Dedifferentiated amniotic fluid mesenchymal stem cell (primary cell): Measurements from ENCODE around the gene TFPI2.
"Not testable (repeated sequence)": the region's sequence is repeated elsewhere in the genome, so short reads cannot be mapped to it uniquely, and the experiment has no call there.

Experiments used
- DNase-seq: peaks from one replicate; pipeline ENCODE4 v3.0.0-alpha.2; 2016; ENCODE audit errors: extremely low spot score

The TFPI2 gene, protein sequence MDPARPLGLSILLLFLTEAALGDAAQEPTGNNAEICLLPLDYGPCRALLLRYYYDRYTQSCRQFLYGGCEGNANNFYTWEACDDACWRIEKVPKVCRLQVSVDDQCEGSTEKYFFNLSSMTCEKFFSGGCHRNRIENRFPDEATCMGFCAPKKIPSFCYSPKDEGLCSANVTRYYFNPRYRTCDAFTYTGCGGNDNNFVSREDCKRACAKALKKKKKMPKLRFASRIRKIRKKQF

DNA sequence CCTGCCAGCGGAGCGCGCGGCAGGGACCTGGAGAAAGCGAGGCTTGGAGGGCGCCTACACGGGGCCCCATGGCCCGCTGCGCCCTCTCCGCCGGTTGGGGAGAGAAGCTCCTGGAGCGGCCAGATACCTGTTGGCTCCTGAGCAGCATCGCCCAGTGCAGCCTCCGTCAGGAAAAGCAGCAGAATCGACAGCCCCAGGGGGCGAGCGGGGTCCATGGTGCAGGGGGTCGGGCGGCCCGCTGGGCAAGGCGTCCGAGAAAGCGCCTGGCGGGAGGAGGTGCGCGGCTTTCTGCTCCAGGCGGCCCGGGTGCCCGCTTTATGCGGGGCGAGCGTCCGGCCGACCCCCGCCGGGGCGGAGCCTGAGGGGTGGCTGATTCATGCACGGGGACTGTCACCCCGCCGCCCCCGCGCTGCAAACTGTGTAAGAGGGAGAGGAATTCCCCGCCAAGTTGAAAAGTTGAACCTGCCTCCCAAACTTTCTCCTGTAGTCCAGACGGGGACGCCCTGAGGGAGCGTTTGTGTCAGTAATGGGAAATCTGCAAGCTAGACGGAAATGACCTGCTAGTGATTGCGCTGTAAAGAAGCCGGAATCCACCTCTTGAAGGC lies at the start of gene TFPI2:
Gene TFPI2 (minus strand): TSS at position 290 of the 605 bp plus-strand sequence. CDS start 75 bp downstream, at position 215.
- DNase-seq = peak; percentile 28

DNA sequence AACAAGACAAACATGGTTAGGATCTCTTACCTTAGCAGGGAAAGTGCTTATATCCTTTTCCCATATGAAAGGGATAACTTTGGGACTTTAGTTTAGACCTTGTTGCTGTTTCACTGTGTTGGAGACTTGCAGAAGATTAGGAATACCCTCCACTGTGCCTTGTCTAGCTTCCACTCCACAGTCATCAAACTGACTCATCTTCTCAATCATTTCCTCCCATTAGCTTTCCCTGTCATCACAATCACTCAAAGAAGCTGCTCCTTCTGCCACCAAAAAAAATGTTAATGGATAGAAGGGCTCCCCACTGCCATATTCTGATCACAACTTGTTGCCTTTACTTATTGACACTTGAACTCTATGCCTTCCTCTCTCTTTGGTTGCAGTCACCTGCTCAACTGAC lies 47.7 kb upstream of the TFPI2 start:
- DNase-seq = no peak

DNA sequence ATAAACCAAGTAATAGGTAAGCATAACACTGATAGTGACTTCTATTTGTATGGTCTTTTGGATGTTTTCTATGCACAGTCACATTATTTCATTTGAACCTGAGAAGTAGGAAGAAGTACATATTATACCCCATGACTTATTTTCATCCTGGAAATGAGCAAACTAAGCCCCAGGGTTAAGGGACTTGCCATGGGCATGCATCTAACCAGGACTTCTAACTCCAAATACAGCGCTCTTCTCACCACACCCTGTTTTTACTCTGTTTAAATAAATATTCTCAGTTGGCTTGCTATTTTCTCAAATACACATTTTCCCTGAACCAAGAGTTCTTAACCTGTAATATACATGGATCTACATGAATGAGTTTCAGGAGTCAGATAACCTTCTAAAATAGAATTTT lies 47.3 kb upstream of the TFPI2 start:
- no peak for DNase-seq

DNA sequence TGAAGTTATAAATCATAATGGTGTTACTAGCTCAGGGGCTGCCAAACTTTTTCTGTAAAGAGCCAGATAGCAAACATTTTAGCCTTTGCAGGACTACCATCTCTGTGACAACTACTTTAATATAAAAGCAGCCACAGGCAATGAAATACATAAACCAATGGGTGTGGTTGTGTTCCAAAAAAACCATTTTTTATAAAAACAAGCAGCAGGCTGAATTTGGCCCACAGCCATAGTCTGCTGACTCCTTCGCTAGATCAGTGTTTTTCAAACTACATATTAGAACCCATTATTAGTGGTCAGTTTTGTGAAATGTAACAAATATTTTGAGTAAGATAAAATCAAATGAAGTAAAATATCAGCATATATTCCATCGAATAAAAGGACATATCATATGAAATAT lies 44.5 kb upstream of the TFPI2 start:
- no peak for DNase-seq

DNA sequence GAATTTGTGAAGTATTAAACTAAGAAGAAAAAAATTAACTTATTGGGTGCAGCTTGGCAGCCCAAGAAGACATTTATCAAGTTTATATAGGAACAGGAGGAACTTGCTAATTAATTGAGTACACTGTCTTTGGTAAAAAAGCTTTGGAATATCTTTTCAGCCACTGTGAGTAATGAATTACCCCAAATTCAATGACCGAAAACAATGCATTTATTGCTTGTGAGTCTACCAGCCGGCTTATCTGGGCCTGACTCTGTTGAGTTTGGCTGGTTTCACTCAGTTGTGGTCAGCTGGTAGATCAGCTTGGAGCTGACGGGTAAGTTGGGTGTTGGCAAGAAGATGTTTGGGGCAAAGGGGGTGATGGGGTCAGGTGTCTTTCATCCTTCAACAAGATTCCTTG lies 42.6 kb upstream of the TFPI2 start:
- DNase-seq = no peak

DNA sequence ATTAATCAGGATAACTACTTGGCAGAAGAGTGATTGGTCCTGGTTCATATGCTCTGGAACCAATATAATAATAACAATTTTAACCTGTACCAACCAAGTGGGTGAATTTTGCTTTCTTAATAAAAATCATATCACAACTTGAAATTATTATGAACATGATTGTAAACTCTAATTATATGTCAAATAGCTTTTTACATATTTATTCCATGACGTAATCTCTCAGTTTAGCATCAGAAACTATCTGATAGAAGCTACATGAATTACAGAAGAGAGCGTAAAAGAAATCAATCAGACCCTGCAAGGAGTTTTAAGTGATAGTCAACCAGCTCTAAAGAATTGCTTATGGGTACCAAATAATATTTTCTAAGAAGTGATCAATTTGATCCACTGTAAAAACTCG lies 41.1 kb upstream of the TFPI2 start:
- DNase-seq = no peak

DNA sequence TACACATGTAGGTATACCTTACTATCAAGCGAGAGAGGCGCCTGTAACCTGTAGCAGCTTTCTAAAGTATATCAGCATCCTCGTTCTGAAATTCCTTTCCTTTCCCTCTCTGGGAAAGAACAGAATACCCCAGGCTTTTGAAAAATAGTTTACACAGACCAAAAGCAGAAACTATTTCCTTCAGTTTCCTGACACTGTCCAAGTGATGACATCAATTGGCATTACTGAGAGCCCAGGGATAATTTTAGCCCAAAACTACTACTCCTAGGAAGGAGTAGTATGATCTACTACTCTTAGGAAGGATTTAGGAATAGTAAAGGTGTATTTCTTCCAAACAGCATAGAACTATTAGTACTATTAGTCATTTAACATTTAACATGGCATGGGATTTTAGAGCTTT lies 37.0 kb upstream of the TFPI2 start:
- DNase-seq = no peak

DNA sequence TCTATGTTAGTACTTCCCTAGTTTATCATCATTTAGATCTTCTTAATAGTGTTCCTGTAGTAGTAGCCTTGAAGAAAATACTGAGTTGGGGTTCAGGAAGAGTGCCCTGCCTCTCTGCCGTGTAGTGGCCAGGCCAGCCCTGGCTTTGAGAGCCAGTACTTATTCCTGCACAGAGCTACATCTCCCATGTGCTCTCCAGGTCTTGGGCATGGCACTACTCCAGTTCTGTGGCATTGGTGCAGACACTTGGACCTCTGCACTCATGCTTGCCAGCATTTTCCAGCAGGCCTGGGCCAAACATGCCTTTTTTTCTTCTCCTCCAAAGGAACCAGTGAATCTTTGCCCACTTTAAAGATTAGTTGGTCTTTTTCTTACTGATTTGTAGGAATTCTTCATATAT lies 36.2 kb upstream of the TFPI2 start:
- no peak for DNase-seq

DNA sequence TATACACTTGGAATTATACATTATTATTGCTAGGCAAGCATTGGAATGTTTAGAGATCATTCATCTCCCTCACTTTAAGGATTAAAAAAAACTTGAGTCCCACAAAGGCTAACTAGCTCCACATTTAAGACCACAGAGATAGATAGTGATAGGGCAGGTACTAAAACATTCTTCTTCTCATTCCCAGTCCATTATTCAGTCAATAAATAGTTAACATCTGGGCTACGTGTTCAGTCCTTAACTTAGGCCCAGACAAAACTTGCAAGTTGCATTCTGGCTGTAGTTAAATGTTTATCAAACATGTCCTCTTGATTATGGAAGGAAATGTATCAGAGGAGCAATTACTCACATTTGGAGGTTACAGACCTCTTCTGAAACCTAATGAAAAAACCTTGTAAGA lies 33.4 kb upstream of the TFPI2 start:
- no peak for DNase-seq

DNA sequence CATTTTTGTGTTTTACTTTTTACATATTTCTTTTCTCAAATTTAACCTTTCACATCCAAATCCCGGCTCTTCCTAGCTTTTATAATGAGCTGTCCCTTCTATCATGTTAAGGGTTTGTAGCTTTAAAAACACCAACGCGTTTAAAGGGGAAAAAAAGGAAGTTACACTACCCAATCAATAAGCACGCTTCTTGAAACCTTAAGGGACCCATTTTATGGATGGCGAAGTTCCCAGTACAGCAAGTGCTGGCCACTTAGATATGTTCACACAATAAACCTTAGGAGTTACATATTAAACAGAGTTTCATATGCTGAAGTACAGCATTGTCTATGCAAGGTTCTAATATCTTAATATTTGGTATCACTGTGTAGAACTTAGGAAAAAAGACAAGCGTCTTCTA lies 32.7 kb upstream of the TFPI2 start:
- DNase-seq = no peak

DNA sequence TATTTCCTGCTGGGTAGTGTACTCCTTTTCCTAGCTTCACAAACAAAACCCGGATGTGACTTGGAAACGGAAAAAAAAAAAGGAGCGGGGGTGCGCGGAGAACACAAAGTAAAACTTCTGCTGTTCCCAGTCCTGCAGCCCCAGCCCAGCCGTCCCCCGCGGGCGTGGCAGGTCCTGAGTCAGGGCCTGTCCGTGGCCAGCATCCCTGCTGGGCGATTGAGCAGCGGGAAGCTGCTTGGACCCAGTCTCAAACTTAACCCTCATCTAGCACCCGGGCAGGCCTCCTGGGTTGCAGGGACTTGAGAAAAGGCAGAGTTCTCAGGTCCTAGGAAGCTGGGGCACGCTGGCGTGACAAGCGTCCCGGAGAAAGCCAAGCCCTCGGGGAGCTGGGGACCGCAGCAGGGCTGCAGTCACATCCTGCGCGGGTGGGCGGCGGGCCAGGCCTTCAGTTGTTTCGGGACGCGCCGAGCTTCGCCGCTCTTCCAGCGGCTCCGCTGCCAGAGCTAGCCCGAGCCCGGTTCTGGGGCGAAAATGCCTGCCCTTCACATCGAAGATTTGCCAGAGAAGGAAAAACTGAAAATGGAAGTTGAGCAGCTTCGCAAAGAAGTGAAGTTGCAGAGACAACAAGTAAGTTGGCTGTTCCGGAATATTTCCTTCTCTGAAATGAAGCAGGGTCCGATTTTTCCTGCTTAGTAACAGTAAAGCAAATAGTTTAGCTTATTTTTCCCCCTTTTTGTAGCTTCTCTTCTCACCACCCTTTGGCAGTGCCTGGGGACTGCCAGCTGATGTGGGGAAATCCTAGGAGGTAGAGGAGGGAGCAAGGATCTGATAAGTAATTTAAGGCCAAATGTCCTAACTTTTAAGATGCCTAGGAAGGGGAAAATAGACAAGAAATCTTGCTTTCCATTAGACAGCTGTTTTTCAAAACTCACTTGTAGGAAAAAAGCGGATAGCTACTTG lies 31.3 kb upstream of the TFPI2 start, which contains the start of gene GNG11:
Gene GNG11 (plus strand): TSS at position 129 of the 960 bp plus-strand sequence. CDS start 403 bp downstream, at position 532.
- DNase-seq = peak; percentile 63

DNA sequence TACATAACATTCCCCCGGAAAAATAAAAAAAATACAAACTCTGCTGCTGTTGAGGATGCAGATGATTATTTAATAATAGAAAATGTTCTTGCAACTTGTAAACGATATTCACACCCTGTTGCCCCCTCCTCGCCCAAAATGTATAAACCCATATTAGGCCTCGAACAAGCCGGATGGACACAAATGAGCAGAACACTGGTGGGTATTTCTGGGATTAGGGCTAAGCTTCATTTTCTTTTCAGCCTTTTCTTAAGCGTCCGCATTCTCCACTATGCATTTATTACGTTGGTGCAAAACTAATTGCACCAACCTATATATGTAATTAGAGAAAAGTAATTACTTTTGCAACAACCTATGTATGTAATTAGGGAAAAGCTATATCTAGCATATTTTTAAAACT lies 30.6 kb upstream of the TFPI2 start:
- no peak for DNase-seq

DNA sequence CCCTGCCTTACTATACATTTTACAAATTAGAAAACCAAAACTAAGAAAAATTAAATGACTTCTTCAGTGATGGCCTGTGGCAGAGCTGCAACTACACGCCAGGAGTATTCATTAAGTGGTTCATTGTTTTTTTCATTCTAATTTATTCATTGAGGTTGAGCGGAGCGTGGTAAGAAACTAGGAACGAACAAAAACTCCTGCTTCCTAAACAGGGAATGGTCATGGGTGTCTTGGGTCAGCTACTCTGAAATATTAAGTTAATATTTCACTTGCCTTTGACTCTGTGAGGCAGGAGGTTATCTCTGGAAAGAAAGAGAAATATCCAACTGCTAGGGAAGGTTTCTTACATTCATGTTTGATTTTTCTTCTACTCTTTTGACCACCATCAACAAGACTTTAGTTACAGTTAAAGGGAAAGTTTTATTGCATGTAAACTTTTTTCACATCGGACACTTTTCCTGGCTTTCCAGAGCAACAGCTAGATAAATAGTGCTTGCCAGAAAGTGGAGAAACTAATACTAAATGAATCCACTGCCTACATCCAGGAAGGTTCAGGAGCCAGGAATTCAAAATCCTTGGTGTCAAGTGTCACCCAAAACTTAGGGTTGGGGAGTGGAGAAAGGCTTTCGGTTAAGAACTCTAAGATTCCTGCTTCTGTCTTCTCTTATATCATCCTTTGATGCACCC lies 30.1 kb upstream of the TFPI2 start:
- DNase-seq = no peak

DNA sequence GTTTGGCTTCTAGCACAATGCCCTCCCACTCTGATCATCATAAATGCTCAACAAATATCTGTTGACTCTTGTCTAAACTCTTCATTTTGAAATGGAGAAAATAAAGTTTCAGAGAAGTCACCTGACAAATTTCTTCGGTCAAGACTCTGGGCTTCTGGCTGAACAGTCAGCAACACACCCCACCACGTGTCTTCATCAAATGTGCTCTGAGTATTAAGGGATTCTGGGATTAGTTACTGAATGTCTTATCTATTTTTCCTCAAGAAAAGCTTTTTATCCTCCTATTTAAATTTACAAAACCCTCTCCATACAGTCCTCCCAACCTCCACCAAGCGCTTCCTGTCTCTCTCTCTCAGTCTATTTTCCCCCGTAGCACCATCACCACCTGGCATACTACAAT lies 25.8 kb upstream of the TFPI2 start:
- DNase-seq = not testable (repeated sequence)

DNA sequence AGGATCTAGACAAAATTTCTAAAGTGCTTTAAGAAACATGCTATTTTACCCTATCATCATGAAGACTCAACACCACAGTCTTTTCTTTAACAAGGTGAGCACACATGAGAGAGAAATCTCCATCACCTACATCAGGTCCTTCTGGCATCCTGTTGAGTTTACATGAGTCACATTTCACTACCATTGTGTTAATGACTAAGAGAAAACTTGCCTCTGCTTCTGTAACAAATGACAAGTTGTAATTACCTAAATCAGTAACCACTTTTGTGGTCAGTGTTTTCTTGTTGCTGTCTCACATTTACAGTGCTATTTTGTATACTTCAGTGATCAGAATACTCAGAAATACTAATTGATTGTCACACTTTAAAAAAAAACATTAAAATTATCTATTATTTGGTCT lies 25.3 kb upstream of the TFPI2 start:
- DNase-seq = not testable (repeated sequence)

DNA sequence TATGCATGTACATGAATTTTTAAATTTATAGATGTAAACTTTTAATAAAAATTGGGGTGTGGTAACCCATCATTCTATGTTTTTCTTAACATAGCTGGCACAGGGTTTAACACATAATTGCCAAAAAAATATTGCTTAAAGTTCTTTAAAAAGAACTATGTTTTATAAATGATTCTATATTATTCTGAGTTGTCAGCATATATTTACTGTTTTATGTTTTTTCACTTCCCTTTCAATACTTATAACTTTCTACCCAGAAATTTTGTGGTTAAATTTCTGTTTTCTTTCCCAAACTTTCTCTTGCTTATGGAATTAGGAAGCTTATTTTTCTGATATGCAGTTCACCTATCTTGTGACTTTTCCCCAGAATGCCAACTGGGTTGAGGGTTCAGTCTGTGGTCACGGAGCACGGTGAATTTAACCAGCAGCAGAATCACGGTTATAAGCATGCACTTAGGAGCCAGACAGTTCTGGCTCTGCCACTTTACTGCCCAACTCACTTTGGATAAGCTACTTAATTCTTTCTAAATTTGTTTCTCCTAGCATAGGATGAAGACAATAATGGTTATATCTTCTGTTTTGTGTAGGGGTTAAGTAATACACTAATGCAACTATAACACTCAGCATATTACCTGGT lies 24.8 kb upstream of the TFPI2 start:
- DNase-seq = not testable (repeated sequence)

DNA sequence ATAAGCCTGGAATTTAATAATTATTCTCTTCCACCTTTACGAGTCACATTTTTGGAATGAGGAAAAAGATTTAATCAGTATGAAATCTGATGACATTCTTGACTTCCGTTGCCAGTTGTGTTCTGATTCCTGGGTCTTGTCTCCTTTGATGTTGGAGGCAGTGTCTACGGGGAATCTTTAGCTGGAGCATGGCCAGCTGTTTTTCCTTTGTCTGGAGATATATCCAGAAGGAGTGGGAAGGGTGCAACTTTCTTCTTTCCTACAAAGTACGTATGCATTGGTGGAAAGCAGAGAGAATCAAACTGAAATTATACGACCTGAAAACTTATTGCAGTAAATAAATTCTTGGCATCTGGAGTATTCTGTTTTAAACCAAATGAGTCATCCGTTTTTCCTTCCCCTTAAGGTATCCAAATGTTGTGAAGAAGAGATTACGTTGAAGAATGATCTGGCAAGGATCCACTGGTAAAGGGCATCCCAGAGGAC lies 24.1 kb upstream of the TFPI2 start:
- no peak for DNase-seq

DNA sequence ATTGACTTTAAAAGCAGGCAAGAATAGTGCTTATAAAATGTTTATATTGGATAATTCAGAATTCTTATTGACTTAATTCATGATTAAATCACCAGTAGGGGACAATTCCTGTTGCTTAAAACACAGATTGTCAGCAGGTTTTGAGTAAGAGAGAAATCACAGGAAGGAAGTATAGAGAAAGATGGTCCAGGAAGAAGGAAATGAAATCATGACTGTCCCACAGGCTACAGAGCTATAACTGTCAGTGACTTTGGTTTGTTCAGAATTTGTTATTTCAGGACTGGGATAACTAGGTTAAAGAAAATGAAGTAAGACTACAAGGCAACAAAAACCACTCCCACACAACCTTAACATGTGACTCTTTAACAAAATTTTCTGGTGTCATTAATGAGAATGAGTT lies 22.6 kb upstream of the TFPI2 start:
- DNase-seq = no peak

DNA sequence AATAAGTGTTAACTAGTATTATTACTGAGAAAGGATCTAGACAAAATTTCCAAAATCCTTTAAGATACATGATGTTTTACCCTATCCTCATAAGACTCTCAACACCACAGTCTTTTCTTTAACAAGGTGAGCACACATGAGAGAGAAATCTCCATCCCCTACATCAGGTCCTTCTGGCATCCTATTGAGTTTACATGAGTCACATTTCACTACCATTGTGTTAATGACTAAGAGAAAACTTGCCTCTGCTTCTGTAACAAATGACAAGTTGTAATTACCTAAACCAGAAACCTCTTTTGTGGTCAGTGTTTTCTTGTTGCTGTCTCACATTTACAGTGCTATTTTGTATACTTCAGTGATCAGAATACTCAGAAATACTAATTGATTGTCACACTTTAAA lies 21.1 kb upstream of the TFPI2 start:
- DNase-seq = not testable (repeated sequence)

DNA sequence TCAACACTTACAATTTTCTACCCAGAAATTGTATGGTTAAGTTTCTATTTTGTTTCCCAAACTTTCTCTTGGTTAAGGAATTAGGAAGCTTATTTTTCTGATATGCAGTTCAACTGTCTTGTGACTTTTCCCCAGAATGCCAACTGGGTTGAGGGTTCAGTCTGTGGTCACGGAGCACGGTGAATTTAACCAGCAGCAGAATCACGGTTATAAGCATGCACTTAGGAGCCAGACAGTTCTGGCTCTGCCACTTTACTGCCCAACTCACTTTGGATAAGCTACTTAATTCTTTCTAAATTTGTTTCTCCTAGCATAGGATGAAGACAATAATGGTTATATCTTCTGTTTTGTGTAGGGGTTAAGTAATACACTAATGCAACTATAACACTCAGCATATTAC lies 20.7 kb upstream of the TFPI2 start:
- not testable (repeated sequence) for DNase-seq
